Measurements from ENCODE around the gene EMP3. TPM values are rescaled to one million over a fixed set of nuclear protein-coding genes. Genes with fewer than 3 reads are reported as not detected.
A peak's percentile ranks its signal among the peaks of the same experiment; 100 is the strongest.

EMP3 gene
- total and polyA plus RNA-seq, 2 of the 13 experiments (the other 11 are each of a cell fraction or from before 2014, with no cell fraction given), result 2.2 to 7.8 TPM

- TF ChIP-seq, protein P1, sequence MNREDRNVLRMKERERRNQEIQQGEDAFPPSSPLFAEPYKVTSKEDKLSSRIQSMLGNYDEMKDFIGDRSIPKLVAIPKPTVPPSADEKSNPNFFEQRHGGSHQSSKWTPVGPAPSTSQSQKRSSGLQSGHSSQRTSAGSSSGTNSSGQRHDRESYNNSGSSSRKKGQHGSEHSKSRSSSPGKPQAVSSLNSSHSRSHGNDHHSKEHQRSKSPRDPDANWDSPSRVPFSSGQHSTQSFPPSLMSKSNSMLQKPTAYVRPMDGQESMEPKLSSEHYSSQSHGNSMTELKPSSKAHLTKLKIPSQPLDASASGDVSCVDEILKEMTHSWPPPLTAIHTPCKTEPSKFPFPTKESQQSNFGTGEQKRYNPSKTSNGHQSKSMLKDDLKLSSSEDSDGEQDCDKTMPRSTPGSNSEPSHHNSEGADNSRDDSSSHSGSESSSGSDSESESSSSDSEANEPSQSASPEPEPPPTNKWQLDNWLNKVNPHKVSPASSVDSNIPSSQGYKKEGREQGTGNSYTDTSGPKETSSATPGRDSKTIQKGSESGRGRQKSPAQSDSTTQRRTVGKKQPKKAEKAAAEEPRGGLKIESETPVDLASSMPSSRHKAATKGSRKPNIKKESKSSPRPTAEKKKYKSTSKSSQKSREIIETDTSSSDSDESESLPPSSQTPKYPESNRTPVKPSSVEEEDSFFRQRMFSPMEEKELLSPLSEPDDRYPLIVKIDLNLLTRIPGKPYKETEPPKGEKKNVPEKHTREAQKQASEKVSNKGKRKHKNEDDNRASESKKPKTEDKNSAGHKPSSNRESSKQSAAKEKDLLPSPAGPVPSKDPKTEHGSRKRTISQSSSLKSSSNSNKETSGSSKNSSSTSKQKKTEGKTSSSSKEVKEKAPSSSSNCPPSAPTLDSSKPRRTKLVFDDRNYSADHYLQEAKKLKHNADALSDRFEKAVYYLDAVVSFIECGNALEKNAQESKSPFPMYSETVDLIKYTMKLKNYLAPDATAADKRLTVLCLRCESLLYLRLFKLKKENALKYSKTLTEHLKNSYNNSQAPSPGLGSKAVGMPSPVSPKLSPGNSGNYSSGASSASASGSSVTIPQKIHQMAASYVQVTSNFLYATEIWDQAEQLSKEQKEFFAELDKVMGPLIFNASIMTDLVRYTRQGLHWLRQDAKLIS (CRISPR knock-in tag; IDR thresholded peaks at IDR 0.05), result no peak
- peak; percentile 69; the same call in 1 of the 2 replicates for TF ChIP-seq HNRNPL (IDR thresholded peaks at IDR 0.05; ENCODE audit: low read depth, low read length)
- peak; percentile 85 for TF ChIP-seq BCL6 (CRISPR knock-in tag; IDR thresholded peaks at IDR 0.05)
- no peak for TF ChIP-seq ZNF224 (CRISPR knock-in tag; IDR thresholded peaks at IDR 0.05)
- no peak for TF ChIP-seq ZBTB1 (CRISPR knock-in tag; IDR thresholded peaks at IDR 0.05; ENCODE audit: borderline replicate concordance)
- TF ChIP-seq, protein P2, sequence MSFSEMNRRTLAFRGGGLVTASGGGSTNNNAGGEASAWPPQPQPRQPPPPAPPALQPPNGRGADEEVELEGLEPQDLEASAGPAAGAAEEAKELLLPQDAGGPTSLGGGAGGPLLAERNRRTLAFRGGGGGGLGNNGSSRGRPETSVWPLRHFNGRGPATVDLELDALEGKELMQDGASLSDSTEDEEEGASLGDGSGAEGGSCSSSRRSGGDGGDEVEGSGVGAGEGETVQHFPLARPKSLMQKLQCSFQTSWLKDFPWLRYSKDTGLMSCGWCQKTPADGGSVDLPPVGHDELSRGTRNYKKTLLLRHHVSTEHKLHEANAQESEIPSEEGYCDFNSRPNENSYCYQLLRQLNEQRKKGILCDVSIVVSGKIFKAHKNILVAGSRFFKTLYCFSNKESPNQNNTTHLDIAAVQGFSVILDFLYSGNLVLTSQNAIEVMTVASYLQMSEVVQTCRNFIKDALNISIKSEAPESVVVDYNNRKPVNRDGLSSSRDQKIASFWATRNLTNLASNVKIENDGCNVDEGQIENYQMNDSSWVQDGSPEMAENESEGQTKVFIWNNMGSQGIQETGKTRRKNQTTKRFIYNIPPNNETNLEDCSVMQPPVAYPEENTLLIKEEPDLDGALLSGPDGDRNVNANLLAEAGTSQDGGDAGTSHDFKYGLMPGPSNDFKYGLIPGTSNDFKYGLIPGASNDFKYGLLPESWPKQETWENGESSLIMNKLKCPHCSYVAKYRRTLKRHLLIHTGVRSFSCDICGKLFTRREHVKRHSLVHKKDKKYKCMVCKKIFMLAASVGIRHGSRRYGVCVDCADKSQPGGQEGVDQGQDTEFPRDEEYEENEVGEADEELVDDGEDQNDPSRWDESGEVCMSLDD (CRISPR knock-in tag; IDR thresholded peaks at IDR 0.05; ENCODE audit: borderline replicate concordance), result no peak
- TF ChIP-seq ZNF337 (CRISPR knock-in tag; IDR thresholded peaks at IDR 0.05; ENCODE audit: borderline replicate concordance, low read depth), result no peak
- TF ChIP-seq XRCC5 (optimal IDR thresholded peaks at IDR 0.05; ENCODE audit: low read length), result no peak
- TF ChIP-seq HNF4A (CRISPR knock-in tag; IDR thresholded peaks at IDR 0.05), result peak; percentile 38
- TF ChIP-seq SUZ12 (IDR thresholded peaks at IDR 0.05; ENCODE audit: low read depth, low read length), result no peak
- TF ChIP-seq CREM (IDR thresholded peaks at IDR 0.05), result peak; percentile 16; the same call in 1 of the 2 replicates
- no peak for TF ChIP-seq CREM (CRISPR knock-in tag; IDR thresholded peaks at IDR 0.05)
- TF ChIP-seq DZIP1 (CRISPR knock-in tag; IDR thresholded peaks at IDR 0.05), result no peak
- no peak for TF ChIP-seq TEAD2 (CRISPR knock-in tag; IDR thresholded peaks at IDR 0.05)
- TF ChIP-seq ZNF761 (CRISPR knock-in tag; conservative IDR thresholded peaks at IDR 0.05), result no peak
- TF ChIP-seq RXRA (CRISPR knock-in tag; IDR thresholded peaks at IDR 0.05), result peak; percentile 93
- no peak for TF ChIP-seq ZBTB25 (CRISPR knock-in tag; IDR thresholded peaks at IDR 0.05)
- TF ChIP-seq IRX3 (CRISPR knock-in tag; IDR thresholded peaks at IDR 0.05; ENCODE audit: borderline replicate concordance, low read depth), result no peak
- TF ChIP-seq, protein P3, sequence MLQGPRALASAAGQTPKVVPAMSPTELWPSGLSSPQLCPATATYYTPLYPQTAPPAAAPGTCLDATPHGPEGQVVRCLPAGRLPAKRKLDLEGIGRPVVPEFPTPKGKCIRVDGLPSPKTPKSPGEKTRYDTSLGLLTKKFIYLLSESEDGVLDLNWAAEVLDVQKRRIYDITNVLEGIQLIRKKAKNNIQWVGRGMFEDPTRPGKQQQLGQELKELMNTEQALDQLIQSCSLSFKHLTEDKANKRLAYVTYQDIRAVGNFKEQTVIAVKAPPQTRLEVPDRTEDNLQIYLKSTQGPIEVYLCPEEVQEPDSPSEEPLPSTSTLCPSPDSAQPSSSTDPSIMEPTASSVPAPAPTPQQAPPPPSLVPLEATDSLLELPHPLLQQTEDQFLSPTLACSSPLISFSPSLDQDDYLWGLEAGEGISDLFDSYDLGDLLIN (CRISPR knock-in tag; IDR thresholded peaks at IDR 0.05; ENCODE audit: borderline replicate concordance), result no peak
- TF ChIP-seq U2AF2 (IDR thresholded peaks at IDR 0.05; ENCODE audit: low read depth, low read length), result no peak
These were observed 29.9 kb upstream of the EMP3 start (continued) for GRCh38 chr19:48295458-48295857.
